ENCODE data around the gene ITPK1. TPM values are rescaled to one million over a fixed set of nuclear protein-coding genes. Genes with fewer than 3 reads are reported as not detected.

ITPK1 gene
- total RNA-seq, 4 donors from 2014 or later: 19.7 to 97.7 (median 26.5) TPM

- no peaks in the 10 kb centered on the region for H3K4me1 ChIP-seq
- H3K36me3 ChIP-seq: no peaks in the 10 kb centered on the region
- no peak overlapping the region for H3K4me3 ChIP-seq
- no peaks in the 10 kb centered on the region for H3K27me3 ChIP-seq
- no peaks in the 10 kb centered on the region for H3K9me3 ChIP-seq
- DNase-seq: no peak
- no peak overlapping the region for H3K27ac ChIP-seq
- intact Hi-C loops (cut with DNase I; ENCODE audit: low total_unique reads): loop anchor here (10.0 kb wide), 1 partner anchor 152 kb away; the partner anchor contains the start of gene ITPK1
- no peak for TF ChIP-seq POLR2A (IDR thresholded peaks at IDR 0.05)
- TF ChIP-seq, protein P1, sequence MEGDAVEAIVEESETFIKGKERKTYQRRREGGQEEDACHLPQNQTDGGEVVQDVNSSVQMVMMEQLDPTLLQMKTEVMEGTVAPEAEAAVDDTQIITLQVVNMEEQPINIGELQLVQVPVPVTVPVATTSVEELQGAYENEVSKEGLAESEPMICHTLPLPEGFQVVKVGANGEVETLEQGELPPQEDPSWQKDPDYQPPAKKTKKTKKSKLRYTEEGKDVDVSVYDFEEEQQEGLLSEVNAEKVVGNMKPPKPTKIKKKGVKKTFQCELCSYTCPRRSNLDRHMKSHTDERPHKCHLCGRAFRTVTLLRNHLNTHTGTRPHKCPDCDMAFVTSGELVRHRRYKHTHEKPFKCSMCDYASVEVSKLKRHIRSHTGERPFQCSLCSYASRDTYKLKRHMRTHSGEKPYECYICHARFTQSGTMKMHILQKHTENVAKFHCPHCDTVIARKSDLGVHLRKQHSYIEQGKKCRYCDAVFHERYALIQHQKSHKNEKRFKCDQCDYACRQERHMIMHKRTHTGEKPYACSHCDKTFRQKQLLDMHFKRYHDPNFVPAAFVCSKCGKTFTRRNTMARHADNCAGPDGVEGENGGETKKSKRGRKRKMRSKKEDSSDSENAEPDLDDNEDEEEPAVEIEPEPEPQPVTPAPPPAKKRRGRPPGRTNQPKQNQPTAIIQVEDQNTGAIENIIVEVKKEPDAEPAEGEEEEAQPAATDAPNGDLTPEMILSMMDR (IDR thresholded peaks at IDR 0.05): no peak
Measured at GRCh38 chr14:92962831-92963095, 153.0 kb downstream of the ITPK1 start.

DNA sequence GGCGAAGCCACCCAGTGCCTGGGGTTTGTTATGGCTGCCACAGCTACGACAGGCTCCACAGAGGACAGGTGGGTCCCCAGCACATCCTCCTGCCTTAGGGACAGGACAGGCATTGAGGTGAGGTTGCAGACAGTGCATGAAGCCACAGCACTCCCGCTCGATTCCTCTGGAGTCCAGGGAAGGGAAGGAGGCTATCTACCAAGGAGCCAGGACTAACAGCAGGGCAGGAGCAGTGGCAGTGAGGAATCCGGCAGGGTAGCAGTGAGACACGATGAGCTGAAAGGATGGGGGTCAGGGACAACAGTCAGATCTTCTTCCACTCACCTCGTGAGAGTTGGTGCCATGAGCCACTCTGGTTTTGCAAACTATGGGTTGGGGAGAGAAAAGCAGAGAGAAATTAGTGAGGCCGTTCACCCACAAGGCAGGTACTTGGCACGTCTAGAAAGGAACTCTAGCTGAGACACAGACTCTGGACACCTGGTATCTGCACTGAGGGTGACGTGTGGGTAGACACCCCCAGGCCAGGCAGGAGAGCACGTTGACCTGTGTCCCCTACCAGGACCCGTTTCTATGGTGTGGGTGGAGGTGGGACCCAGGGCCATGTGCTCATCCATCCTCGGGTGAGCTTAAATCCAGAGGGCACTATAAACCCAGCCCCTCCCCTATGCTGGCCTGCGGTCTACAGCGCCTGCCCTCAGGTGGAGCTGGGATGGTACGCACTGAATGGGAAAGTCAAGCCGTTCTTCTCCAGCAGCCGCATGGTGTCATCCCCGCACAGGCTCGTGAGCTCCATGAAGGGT is 153.5 kb downstream of the ITPK1 start:
- DNase-seq: no peak
- intact Hi-C loops (cut with DNase I; ENCODE audit: low total_unique reads): loop anchor here (10.0 kb wide), 1 partner anchor 153 kb away; the partner anchor contains the start of gene ITPK1
- Histone ChIP-seq H3K27me3 (no peaks in the 10 kb centered on the region), H3K4me3 (no peak overlapping the region), H3K9me3 (no peaks in the 10 kb centered on the region), H3K4me1 (no peaks in the 10 kb centered on the region), H3K27ac (no peak overlapping the region), H3K36me3 (no peaks in the 10 kb centered on the region)
- TF ChIP-seq, protein P1 (IDR thresholded peaks at IDR 0.05): no peak
- TF ChIP-seq POLR2A (IDR thresholded peaks at IDR 0.05): no peak

DNA sequence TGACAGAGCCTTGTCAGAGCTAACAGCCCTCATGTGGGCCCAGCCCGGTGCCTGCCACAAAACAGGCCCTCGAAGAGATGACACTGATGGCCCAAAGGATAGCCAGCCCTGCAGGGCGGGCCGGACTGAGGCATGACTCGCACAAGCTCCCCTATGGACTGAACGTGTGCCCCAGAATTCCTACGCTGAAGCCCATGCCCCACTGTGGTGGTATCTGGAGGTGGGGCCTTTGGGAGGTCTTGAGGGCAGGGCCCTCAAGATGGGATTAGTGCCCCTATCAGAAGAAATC is 154.2 kb downstream of the ITPK1 start:
- Histone ChIP-seq H3K27ac (no peak overlapping the region), H3K4me1 (no peaks in the 10 kb centered on the region), H3K4me3 (no peak overlapping the region), H3K9me3 (no peaks in the 10 kb centered on the region), H3K27me3 (no peaks in the 10 kb centered on the region), H3K36me3 (no peaks in the 10 kb centered on the region)
- intact Hi-C loops (cut with DNase I; ENCODE audit: low total_unique reads): loop anchor here (10.0 kb wide), 1 partner anchor 153 kb away; the partner anchor contains the start of gene ITPK1
- no peak for DNase-seq
- no peak for TF ChIP-seq POLR2A (IDR thresholded peaks at IDR 0.05)
- TF ChIP-seq, protein P1 (IDR thresholded peaks at IDR 0.05): no peak

DNA sequence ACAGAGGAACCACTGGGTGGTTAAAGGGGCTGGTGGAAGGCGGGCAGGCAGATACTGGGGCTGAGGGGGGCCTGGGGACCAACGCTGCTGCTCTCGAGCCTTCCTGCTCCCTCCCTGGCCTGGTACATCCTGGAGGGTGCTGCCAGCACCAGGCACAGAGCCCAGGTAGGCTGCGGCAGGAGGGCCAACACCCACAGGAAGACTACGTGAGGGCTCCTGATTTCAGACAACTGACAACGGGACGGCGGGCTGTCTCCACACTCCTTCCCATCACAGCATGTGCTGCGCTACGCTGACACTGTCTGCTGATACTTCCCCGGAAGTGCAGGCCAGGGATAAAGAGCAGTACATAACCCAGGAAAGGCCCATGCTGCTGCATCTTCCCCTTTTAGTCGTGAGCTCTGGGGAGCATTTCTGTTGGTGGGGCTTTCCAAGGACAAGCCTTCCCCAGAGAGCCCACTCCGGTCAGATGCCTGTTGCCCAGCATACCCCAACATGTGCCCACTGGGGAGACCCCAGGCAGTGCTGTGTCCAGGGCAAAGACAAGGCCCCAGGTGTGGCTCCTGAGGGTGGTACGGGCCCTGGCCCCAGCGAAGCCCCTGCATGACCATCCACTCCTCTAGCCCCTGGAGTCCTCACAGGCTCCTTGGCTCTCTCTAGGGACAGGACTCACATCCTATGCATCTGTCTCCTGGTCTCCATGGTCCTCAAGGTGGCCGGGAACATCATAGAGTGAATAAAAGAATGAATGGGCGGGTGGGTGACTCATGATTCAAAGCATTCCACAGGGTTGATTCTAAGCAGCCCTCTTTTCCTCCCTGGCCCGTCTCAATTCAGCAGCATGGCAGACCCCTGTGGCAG is 154.8 kb downstream of the ITPK1 start:
- intact Hi-C loops (cut with DNase I; ENCODE audit: low total_unique reads): loop anchor here (10.0 kb wide), 1 partner anchor 154 kb away; the partner anchor contains the start of gene ITPK1
- Histone ChIP-seq H3K36me3 (no peaks in the 10 kb centered on the region), H3K27ac (no peak overlapping the region)

More for the DNA sequence above, 154.8 kb downstream of the ITPK1 start:
- DNase-seq: no peak
- Histone ChIP-seq H3K4me1 (no peaks in the 10 kb centered on the region), H3K27me3 (no peaks in the 10 kb centered on the region), H3K9me3 (no peaks in the 10 kb centered on the region), H3K4me3 (no peak overlapping the region)
- TF ChIP-seq, protein P1 (IDR thresholded peaks at IDR 0.05): no peak
- no peak for TF ChIP-seq POLR2A (IDR thresholded peaks at IDR 0.05)
